ENCODE measurements around the gene DCST1.

GRCh38 chr1:155033524-155033923, at the start of gene DCST1, which contains the start of gene DCST2:
- TF ChIP-seq CTCF (IDR thresholded peaks at IDR 0.05; ENCODE audit: low read depth, low read length) (no peak), POLR2A (IDR thresholded peaks at IDR 0.05; ENCODE audit: extremely low read depth, insufficient read length) (no peak)
